ENCODE data around the gene NUP98. TPM values are rescaled to one million over a fixed set of nuclear protein-coding genes. Genes with fewer than 3 reads are reported as not detected.
"Not testable (repeated sequence)": the region's sequence is repeated elsewhere in the genome, so short reads cannot be mapped to it uniquely, and the experiment has no call there.

The NUP98 gene
- total RNA-seq, 1 experiment from 2014 or later: 128 TPM

- no peak overlapping the region for H3K27ac ChIP-seq (ENCODE audit: low read length)
Measured at GRCh38 chr11:3795131-3796001, 2.0 kb downstream of the NUP98 start.

GRCh38 chr11:3794387-3794786 lies 3.0 kb downstream of the NUP98 start:
- H3K9ac ChIP-seq (ENCODE audit: low read length); DNase-seq; BruUV-seq (replicated peaks); H3K4me3 ChIP-seq (ENCODE audit: low read length); H3K27ac ChIP-seq (ENCODE audit: low read length); intact Hi-C loops (cut with micrococcal nuclease); ATAC-seq; POLR2A ChIA-PET (ENCODE audit: unreplicated experiment); CTCF ChIA-PET; H2AFZ ChIP-seq (ENCODE audit: low read length); H3F3A ChIP-seq (ENCODE audit: low read length, unreplicated experiment); H3K27me3 ChIP-seq (ENCODE audit: low read length); H3K9me2 ChIP-seq (replicated peaks; ENCODE audit: low read length); H3K9me3 ChIP-seq (ENCODE audit: low read length): not testable (repeated sequence)
- Histone ChIP-seq H3K4me2 (ENCODE audit: low read length) (0 out of 2 replicates have a peak overlapping the region, but pooled peaks have one; percentile 96), H3K79me2 (ENCODE audit: low read length) (peaks cover 83% of the 10 kb centered on the region), H3K36me3 (ENCODE audit: low read depth, low read length) (peaks cover 10% of the 10 kb centered on the region; the same call in 1 of the 2 replicates), H4K20me1 (ENCODE audit: low read length) (peaks cover 45% of the 10 kb centered on the region), H3K4me1 (ENCODE audit: insufficient read depth, low read length) (peaks cover 21% of the 10 kb centered on the region)

More at GRCh38 chr11:3795131-3796001, 2.0 kb downstream of the NUP98 start:
- ChIA-PET CTCF (no interaction called here), POLR2A (ENCODE audit: unreplicated experiment) (no interaction called here)
- peaks cover 40% of the 10 kb centered on the region for H4K20me1 ChIP-seq (ENCODE audit: low read length)
- no peaks in the 10 kb centered on the region for H3K27me3 ChIP-seq (ENCODE audit: low read length)
- H3K4me1 ChIP-seq (ENCODE audit: insufficient read depth, low read length): peaks cover 21% of the 10 kb centered on the region
- no peaks in the 10 kb centered on the region for H3K9me3 ChIP-seq (ENCODE audit: low read length)
- peaks cover 73% of the 10 kb centered on the region for H3K79me2 ChIP-seq (ENCODE audit: low read length)
- no peaks in the 10 kb centered on the region for H3K9me2 ChIP-seq (replicated peaks; ENCODE audit: low read length)
- no peak for DNase-seq
- no peak overlapping the region for H2AFZ ChIP-seq (ENCODE audit: low read length)
- ATAC-seq: no peak
- H3K9ac ChIP-seq (ENCODE audit: low read length): peak overlapping the region; percentile 97; the same call in 1 of the 2 replicates
- H3K4me2 ChIP-seq (ENCODE audit: low read length): peak overlapping the region; percentile 96
- H3F3A ChIP-seq (ENCODE audit: low read length, unreplicated experiment): no peaks in the 10 kb centered on the region
- TF ChIP-seq CTCF (conservative IDR thresholded peaks at IDR 0.05; ENCODE audit: low read depth, low read length): no peak
- no peak for TF ChIP-seq EZH2 (IDR thresholded peaks at IDR 0.05; ENCODE audit: low read length, unreplicated experiment)
- no peak for TF ChIP-seq EZH2phosphoT487 (IDR thresholded peaks at IDR 0.05; ENCODE audit: borderline replicate concordance, low read length)
- H3K36me3 ChIP-seq (ENCODE audit: low read depth, low read length): peaks cover 10% of the 10 kb centered on the region; the same call in 1 of the 2 replicates
- intact Hi-C loops (cut with micrococcal nuclease): no loop called here
- no TSS peak for BruUV-seq (replicated peaks)
- H3K4me3 ChIP-seq (ENCODE audit: low read length): peak overlapping the region; percentile 99

GRCh38 chr11:3786781-3787428 lies 10.4 kb downstream of the NUP98 start:
- Histone ChIP-seq H4K20me1 (ENCODE audit: low read length) (peaks cover 43% of the 10 kb centered on the region), H3K27ac (ENCODE audit: low read length) (0 out of 2 replicates have a peak overlapping the region, but pooled peaks have one; percentile 18), H3K4me2 (ENCODE audit: low read length) (0 out of 2 replicates have a peak overlapping the region, but pooled peaks have one; percentile 1), H3F3A (ENCODE audit: low read length, unreplicated experiment) (peaks cover 2% of the 10 kb centered on the region), H3K9me2 (replicated peaks; ENCODE audit: low read length) (no peaks in the 10 kb centered on the region), H3K79me2 (ENCODE audit: low read length) (peaks cover 100% of the 10 kb centered on the region), H3K9me3 (ENCODE audit: low read length) (no peaks in the 10 kb centered on the region), H3K36me3 (ENCODE audit: low read depth, low read length) (peaks cover 6% of the 10 kb centered on the region), H3K27me3 (ENCODE audit: low read length) (no peaks in the 10 kb centered on the region), H2AFZ (ENCODE audit: low read length) (no peak overlapping the region), H3K4me1 (ENCODE audit: insufficient read depth, low read length) (peaks cover 15% of the 10 kb centered on the region), H3K4me3 (ENCODE audit: low read length) (no peak overlapping the region), H3K9ac (ENCODE audit: low read length) (no peak overlapping the region)
- ATAC-seq (peak; percentile 69), DNase-seq (peak; percentile 26)
- TF ChIP-seq EZH2phosphoT487 (IDR thresholded peaks at IDR 0.05; ENCODE audit: borderline replicate concordance, low read length): no peak
- TF ChIP-seq EZH2 (IDR thresholded peaks at IDR 0.05; ENCODE audit: low read length, unreplicated experiment): no peak
- TF ChIP-seq CTCF (conservative IDR thresholded peaks at IDR 0.05; ENCODE audit: low read depth, low read length): no peak
- BruUV-seq (replicated peaks): no TSS peak
- ChIA-PET CTCF (no interaction called here), POLR2A (ENCODE audit: unreplicated experiment) (no interaction called here)
- intact Hi-C loops (cut with micrococcal nuclease): no loop called here
